Right renal pelvis (tissue), 4 donors: ENCODE results near the gene KRT33B. TPM values are rescaled to one million over a fixed set of nuclear protein-coding genes. Genes with fewer than 3 reads are reported as not detected.
"Not testable (repeated sequence)": the region's sequence is repeated elsewhere in the genome, so short reads cannot be mapped to it uniquely, and the experiment has no call there.

Experiments
- DNase-seq, 4 donors: peaks; one replicate each; pipeline ENCODE4 v3.0.0-alpha.2; 2013; ENCODE audit warnings: low read depth in 4 of 4, low spot score in 3 of 4, missing footprints in 1 of 4
- polyA plus RNA-seq, 4 donors: library from polyadenylated mRNA; unstranded; fragments of 120-200 nt; gene quantifications; one replicate each; pipeline ENCODE4 v1.2.1, GENCODE V29; 2013; ENCODE audit not compliant: insufficient read length in 4 of 4

KRT33B gene
- polyA plus RNA-seq, 4 donors, result 0.03 TPM; not detected in 3

- no peak for DNase-seq
Measured at GRCh38 chr17:41394254-41394996, 24.8 kb upstream of the KRT33B start.

- no peak for DNase-seq
Measured at GRCh38 chr17:41393826-41394225, 24.2 kb upstream of the KRT33B start.

GRCh38 chr17:41393294-41393693 lies 23.7 kb upstream of the KRT33B start:
- no peak for DNase-seq

DNA sequence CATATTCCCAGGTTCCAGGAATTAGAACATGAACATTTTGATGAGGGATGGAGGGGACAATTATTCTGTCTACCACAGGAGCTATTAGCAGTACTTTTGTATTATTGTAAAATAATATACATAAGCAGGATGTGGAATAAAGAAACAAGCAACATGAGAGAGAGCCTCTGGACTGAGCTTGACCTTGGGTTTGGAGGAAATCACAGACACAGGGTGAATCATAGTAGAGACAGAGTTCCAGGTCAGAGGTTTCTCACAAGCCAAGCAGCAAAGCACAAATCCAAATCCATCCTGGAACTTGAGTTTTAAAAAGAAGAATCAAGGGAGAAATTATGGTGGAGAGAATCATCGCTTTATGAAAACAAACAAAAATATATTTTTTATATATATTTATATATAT lies 22.7 kb upstream of the KRT33B start:
- DNase-seq, result no peak

DNA sequence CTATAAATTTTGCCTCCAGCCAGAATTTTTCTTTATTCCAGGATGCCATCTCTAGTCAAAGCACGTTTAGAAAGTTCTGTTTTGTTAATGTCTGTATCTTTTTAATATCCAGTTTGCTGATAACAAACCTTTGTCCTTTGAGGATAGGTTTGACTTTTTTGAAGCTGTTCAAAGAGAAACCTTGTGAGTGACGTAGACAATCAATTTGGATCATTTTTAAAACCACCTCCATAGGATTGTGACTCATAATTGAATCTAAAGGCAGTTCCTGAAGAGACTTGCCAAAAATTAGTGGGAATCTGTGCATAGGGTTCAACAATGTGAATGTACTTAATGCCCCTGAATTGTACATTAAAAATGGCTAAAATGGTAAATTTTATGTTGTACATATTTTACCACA lies 21.9 kb upstream of the KRT33B start:
- no peak for DNase-seq

DNA sequence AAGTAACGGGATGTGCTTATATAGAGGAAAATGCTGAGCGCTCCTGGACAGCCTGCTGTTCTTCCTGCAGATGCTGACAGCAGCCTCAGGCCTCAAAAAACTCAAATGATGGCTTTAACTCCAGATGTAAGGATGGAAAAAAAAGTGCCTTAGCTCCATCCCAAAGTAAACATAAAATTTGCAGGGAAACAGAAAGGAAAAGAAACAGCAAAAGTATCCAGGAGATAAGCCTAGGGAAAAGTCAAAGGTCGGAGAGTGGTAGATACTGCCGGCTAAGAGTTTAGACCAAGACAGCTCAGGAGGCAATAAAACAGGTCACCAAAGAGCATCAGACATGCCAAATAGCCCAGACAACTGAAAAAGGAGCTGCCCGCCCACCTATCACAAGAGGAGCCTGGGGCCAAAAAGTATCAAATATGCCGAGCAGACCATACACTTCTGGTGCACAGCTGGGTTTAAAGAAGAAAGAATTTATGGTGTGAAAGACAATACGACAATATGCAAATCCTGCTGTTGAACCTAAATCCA lies 20.9 kb upstream of the KRT33B start:
- no peak for DNase-seq

- DNase-seq, result no peak
Measured at GRCh38 chr17:41387670-41388069, 18.1 kb upstream of the KRT33B start.

GRCh38 chr17:41386227-41386626 lies 16.6 kb upstream of the KRT33B start:
- DNase-seq, result no peak

DNA sequence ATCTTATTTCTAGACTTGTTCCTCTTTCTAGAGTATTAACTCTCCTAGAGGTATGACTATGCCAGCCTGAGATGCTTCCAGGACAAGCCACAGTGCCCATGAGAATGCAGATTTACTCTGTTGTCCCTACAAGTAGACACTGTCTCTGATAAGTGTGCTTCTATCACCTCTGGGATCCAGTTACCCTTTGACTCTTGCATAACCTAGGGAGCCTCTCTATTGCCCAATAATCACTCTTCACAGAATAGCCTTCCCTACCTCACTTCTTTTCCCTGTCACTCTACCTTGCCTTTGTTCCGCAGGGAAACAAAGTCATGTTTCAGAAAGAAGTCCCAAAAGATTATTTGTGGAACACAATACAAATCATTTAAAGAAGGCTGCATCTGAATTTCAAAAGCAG lies 14.1 kb upstream of the KRT33B start:
- no peak for DNase-seq

- no peak for DNase-seq
Measured at GRCh38 chr17:41382394-41382793, 12.8 kb upstream of the KRT33B start.

DNA sequence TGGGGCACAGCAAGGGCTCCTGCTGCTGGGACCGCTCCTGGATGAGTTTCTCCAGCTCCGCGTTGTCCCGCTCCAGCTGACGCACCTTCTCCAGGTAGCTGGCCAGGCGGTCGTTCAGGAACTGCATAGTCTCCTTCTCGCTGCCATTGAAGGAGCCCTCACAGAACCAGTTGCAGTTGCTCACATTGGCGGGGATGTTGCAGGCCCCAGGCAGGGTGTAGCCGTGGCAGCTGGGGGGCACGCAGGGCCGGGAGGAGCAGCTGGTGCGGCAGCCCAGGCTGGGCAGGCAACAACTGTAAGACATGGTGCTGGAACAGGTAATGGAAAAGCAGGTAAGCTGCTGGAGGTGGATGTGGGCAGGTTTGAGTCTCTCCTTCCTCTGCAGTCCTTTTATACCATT lies 12.3 kb upstream of the KRT33B start, which contains the start of gene KRT34:
KRT34 (minus strand) TSS at position 364 of the 400 bp plus-strand sequence; CDS start at position 304, 60 bp downstream.
- DNase-seq, result not testable (repeated sequence)

DNA sequence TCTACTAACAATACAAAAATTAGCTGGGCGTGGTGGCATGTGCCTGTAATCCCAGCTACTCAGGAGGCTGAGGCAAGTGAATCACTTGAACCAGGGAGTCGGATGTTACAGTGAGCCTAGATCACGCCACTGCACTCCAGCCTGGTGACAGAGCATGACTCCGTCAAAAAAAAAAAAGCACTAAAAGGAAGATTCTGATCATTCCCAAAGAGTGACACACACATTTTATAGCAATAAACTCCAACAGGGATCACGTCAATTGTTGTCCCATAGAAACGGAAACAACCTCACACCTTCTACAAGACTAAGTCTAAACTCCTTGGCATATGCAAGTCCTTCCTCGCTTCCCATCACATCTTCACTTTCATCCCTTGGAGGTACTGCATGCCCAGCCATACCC lies 10.5 kb upstream of the KRT33B start:
- DNase-seq, result not testable (repeated sequence)

- DNase-seq, result peak in 1 of 4 donors; percentile 7
Measured at GRCh38 chr17:41377546-41377945, 7.9 kb upstream of the KRT33B start.

GRCh38 chr17:41369023-41369422 lies 590 bp downstream of the KRT33B start:
- DNase-seq, result no peak

- no peak for DNase-seq
Measured at GRCh38 chr17:41367426-41368075, 2.1 kb downstream of the KRT33B start.

- no peak for DNase-seq
Measured at GRCh38 chr17:41366070-41366469, 3.5 kb downstream of the KRT33B start.

DNA sequence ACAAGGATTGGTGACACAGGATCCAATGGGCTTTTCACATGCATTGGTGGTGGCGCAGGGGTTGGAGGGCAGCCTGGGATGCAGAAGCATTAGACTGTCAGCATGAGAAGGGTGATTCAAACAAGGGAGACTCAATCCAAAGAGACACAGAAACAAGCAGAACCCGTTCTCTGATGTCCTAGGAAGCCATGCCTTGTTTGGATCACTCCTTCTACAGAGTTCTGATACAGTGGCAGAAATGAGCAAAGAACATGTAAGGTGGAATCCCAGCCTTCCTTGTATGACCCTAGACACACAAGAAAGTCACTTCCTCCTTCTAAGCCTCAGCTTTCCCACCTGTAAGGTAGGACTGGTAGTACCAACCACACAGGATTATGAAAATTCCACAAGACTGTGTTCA lies 5.7 kb downstream of the KRT33B start:
- DNase-seq, result no peak

DNA sequence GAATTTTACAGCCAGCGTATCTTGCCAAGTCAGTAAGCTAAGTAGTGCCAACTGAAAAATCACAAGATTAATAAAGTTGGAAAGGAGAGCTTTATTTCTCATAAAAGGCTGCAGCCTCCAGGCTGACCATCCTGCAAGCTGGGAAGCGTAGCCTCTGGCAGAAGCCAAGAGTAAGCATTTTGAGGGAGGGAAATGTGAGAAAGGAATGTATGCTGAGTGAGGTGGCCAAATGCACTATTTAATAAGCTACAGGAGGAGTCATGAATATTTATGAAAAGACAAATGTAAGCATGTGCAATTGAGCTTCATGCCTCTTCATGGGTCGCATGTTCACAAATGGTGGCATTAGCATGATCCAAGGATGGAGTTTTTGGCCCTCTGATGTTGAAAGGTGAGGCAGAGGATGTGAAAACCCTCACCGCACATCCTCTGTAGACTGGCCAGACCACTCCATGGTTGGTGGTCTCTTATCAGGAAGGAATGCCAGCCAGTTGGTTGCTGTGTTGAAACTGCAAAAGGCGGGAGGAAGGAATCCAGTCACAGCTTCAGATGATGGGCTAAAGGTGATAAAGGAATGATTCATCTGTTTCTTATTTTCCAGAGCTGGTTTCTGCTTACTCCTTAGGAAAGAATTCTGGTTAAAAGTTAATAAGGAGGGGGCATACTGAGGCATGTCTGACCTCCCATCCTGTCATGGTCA lies 9.2 kb downstream of the KRT33B start:
- no peak for DNase-seq

DNA sequence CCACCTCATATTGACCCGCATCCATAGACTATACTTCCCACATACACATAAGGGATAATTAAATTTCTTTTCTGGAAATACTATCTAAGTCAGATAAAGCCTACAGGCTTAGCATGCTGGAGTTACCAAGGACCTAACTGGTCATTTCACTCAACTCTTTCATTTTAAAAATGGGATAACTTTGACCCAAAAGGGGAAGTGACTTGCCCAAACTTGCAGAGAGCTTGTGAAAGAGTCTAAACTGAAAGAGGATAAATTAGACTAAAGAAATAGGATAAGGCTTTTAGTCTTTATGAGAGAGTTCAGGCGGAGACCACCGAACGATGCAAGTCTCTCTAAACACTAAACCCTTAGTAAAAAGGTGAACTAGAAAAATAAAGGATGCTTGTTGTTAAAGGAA lies 15.1 kb downstream of the KRT33B start:
- DNase-seq, result no peak

DNA sequence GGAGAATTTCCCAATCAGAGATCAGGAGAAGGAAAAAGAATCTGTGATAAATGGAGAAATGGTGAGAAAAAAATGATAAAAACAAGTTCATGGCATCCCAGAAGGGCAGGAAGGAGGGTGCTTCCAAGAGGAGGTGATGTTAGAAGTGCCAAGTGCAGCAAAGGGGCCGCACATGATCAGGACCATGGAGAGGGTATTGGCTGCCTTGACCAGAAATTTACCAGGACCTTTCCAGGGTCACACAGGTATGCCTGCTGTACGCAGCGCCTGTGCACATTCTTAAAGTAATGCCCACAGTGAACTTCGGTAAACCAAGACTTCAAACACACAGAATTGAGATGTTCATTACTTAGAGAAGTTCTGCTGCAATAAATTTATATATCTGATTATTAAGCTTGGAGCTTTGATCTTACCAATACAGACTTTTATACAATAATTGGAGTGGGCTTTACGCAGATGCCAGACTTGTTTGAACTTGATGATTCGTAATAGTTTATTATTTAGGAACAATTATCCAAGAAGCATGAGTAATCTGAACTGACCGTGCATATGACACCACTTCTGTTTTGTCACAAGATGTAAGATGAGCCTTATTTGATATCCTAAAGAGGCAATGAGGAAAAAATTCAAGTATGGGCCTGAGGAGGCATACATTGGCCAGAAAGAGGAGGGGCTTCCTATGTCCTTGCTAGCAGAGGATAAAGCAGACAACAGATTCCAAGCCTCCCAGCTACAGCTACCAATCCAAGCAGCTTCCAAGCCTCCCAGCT lies 16.8 kb downstream of the KRT33B start:
- no peak for DNase-seq

GRCh38 chr17:41351177-41351576 lies 18.4 kb downstream of the KRT33B start:
- DNase-seq, result no peak
